D341Med (cell line): ENCODE measurements around the gene ADAM22.
A peak's percentile ranks its signal among the peaks of the same experiment; 100 is the strongest.
"Not testable (repeated sequence)": the region's sequence is repeated elsewhere in the genome, so short reads cannot be mapped to it uniquely, and the experiment has no call there.

Experiments
- DNase-seq: peaks from one replicate; pipeline ENCODE4 v3.0.0; 2012; ENCODE audit warnings: low spot score

ADAM22 gene

GRCh38 chr7:88106434-88106833 is 172.4 kb downstream of the ADAM22 start:
- no peak for DNase-seq

GRCh38 chr7:88109612-88110011 is 175.6 kb downstream of the ADAM22 start:
- DNase-seq, result no peak

- DNase-seq, result peak; percentile 46
Observed at GRCh38 chr7:88111140-88111743, 177.2 kb downstream of the ADAM22 start.

- no peak for DNase-seq
Observed at GRCh38 chr7:88111954-88112471, 178.0 kb downstream of the ADAM22 start.

- DNase-seq, result no peak
Observed at GRCh38 chr7:88115258-88115796, 181.3 kb downstream of the ADAM22 start.

- no peak for DNase-seq
Observed at GRCh38 chr7:88115816-88116215, 181.8 kb downstream of the ADAM22 start.

GRCh38 chr7:88116235-88116795 is 182.3 kb downstream of the ADAM22 start:
- DNase-seq, result no peak

- DNase-seq, result no peak
Observed at GRCh38 chr7:88117325-88117724, 183.3 kb downstream of the ADAM22 start.

GRCh38 chr7:88121335-88121734 is 187.3 kb downstream of the ADAM22 start:
- DNase-seq, result no peak

- DNase-seq, result no peak
Observed at GRCh38 chr7:88127637-88128290, 193.7 kb downstream of the ADAM22 start.

- no peak for DNase-seq
Observed at GRCh38 chr7:88132725-88133124, 198.7 kb downstream of the ADAM22 start.

- DNase-seq, result no peak
Observed at GRCh38 chr7:88140947-88141346, 206.9 kb downstream of the ADAM22 start.

- DNase-seq, result no peak
Observed at GRCh38 chr7:88141479-88141878, 207.4 kb downstream of the ADAM22 start.

- no peak for DNase-seq
Observed at GRCh38 chr7:88141953-88142352, 207.9 kb downstream of the ADAM22 start.

- DNase-seq, result no peak
Observed at GRCh38 chr7:88146616-88147015, 212.6 kb downstream of the ADAM22 start.

- DNase-seq, result no peak
Observed at GRCh38 chr7:88147341-88147740, 213.3 kb downstream of the ADAM22 start.

GRCh38 chr7:88147949-88148348 is 213.9 kb downstream of the ADAM22 start:
- DNase-seq, result no peak

GRCh38 chr7:88150033-88150432 is 216.0 kb downstream of the ADAM22 start:
- no peak for DNase-seq

- no peak for DNase-seq
Observed at GRCh38 chr7:88151119-88151790, 217.2 kb downstream of the ADAM22 start.

- no peak for DNase-seq
Observed at GRCh38 chr7:88153378-88153777, 219.3 kb downstream of the ADAM22 start.

- DNase-seq, result no peak
Observed at GRCh38 chr7:88155756-88156155, 221.7 kb downstream of the ADAM22 start.

- DNase-seq, result no peak
Observed at GRCh38 chr7:88156356-88156755, 222.3 kb downstream of the ADAM22 start.

GRCh38 chr7:88159741-88160140 is 225.7 kb downstream of the ADAM22 start:
- not testable (repeated sequence) for DNase-seq
